Mucosa of descending colon (tissue), 3 donors: ENCODE results near the gene ARHGAP42. TPM values are rescaled to one million over a fixed set of nuclear protein-coding genes. Genes with fewer than 3 reads are reported as not detected.

Experiments used
- ATAC-seq: fragments of 200-7000 bp; cut with Tn5 transposase; one replicate; pipeline ENCODE4 v1.9.1; 2020; ENCODE audit warnings: mild to moderate bottlenecking, moderate library complexity
- DNase-seq, 3 donors: peaks; one replicate each; pipeline ENCODE4 v3.0.0-alpha.2; 2020
- H3K36me3 ChIP-seq: fragments of 200-600 bp; one replicate; pipeline ENCODE4 v1.8.0; 2021; ENCODE audit warnings: low read depth, mild to moderate bottlenecking
- H3K4me1 ChIP-seq: fragments of 200-600 bp; one replicate; pipeline ENCODE4 v1.8.0; 2021; ENCODE audit warnings: low read depth, mild to moderate bottlenecking
- H3K4me3 ChIP-seq: fragments of 200-600 bp; one replicate; pipeline ENCODE4 v1.8.0; 2021; ENCODE audit warnings: mild to moderate bottlenecking
- H3K9me3 ChIP-seq: fragments of 200-600 bp; one replicate; pipeline ENCODE4 v1.8.0; 2021; ENCODE audit warnings: mild to moderate bottlenecking
- intact Hi-C, 2 donors: fragments of 100-400 bp; cut with DNase I in 1 of 2; cut with micrococcal nuclease in 1 of 2; formaldehyde crosslinking; loops; one replicate each; pipeline versions ENCODE4 v1.11.0 to v1.11.1; 2022; cut with DNase I, micrococcal nuclease
- total RNA-seq, 3 donors: library from RNA; stranded (reverse); fragmentation: NEBNext Ultra II Directional in 2 of 3; extraction: Animal tissue kit (Norgen Biotek cat#: 25700) in 2 of 3; gene quantifications; one replicate each; pipeline versions ENCODE4 v1.2.1 to v1.2.4, GENCODE V29; 2021 to 2023
- TF ChIP-seq, protein P1 (sequence below): fragments of 200-600 bp; IDR thresholded peaks from one replicate; pipeline ENCODE4 v1.8.0; 2022; ENCODE audit warnings: antibody characterized with exemption, mild to moderate bottlenecking
- donor health status: DM: no; HTN: no; CAD: no; lungs with moderate emphysema.
- donor health status: DM: no; HTN: no; CAD: no.
- donor health status: DM: no; HTN: yes; CAD: no.

The ARHGAP42 gene
- total RNA-seq, 3 donors from 2014 or later = 17.6 to 38.9 (median 18.8) TPM

DNA sequence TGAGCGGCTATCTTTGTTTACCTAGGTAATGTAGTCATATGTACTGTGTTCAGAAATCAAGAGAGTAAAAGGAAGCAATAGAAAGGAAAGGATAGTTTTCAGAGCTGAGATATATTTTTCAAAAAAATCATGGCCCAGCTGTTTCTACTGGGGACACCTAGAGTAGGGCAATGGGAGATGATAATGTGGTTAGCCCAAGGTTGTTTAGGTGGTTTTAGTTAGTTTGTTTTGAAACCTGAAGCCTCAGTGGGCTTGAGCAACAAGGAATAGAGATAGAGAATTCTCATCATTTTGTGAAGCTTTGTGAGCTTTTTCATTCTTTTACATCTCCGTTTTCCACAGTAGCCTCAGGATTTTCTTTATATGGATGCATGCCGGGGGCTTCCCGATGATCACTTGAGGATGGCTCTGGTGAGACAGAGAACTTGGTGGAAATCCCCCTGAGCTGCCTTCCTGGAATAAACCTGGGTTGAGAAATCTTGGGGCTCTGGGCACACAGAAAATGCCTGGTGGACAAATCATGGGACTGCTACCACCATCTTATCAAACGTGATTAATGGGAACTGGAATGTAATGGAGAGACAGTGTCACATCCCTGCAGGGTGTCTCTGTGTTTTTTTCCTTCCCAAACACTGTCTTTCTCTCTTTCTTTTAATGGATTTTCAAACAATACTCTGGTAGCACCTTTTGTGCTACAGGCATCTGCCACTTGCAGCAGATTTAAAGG lies 49.0 kb downstream of the ARHGAP42 start:
- intact Hi-C loops = no loop called here
- H3K36me3 ChIP-seq = no peaks in the 10 kb centered on the region
- DNase-seq (no peak), ATAC-seq (peak; percentile 30)
- TF ChIP-seq, protein P1, sequence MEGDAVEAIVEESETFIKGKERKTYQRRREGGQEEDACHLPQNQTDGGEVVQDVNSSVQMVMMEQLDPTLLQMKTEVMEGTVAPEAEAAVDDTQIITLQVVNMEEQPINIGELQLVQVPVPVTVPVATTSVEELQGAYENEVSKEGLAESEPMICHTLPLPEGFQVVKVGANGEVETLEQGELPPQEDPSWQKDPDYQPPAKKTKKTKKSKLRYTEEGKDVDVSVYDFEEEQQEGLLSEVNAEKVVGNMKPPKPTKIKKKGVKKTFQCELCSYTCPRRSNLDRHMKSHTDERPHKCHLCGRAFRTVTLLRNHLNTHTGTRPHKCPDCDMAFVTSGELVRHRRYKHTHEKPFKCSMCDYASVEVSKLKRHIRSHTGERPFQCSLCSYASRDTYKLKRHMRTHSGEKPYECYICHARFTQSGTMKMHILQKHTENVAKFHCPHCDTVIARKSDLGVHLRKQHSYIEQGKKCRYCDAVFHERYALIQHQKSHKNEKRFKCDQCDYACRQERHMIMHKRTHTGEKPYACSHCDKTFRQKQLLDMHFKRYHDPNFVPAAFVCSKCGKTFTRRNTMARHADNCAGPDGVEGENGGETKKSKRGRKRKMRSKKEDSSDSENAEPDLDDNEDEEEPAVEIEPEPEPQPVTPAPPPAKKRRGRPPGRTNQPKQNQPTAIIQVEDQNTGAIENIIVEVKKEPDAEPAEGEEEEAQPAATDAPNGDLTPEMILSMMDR = no peak
- no peak overlapping the region for H3K4me3 ChIP-seq
- peaks cover 5% of the 10 kb centered on the region for H3K4me1 ChIP-seq
- no peaks in the 10 kb centered on the region for H3K9me3 ChIP-seq

DNA sequence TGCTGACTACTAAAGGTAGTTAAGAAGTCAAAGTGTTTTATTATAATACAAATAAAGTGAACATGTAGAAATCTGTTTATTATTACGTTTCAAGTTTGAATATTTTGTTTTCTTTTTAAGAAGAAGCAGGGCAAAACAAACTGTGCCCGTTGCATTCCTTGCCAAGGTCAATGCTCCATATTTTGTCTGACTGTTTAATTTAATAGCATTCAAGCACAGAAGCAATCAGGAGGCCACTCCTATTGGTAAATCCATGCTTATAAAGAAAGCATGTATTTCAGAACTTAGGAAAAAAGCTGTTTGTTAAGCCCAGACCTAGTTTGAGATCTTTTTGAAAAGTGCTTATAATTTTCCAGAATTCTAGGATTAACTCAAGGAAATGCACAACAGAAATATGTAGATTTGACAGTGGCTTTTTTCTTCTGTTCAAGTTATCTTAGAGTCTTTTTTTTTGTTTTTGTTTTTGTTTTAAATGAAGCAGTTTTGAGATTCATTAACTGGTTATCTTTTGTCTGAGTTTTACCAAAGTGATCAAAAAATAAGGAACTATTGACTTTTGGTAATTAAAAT lies 51.7 kb downstream of the ARHGAP42 start:
- no peak for ATAC-seq
- no peak overlapping the region for H3K4me3 ChIP-seq
- no peaks in the 10 kb centered on the region for H3K36me3 ChIP-seq
- H3K9me3 ChIP-seq = no peaks in the 10 kb centered on the region
- DNase-seq = no peak
- TF ChIP-seq, protein P1 = no peak
- peaks cover 5% of the 10 kb centered on the region for H3K4me1 ChIP-seq
- intact Hi-C loops = no loop called here

DNA sequence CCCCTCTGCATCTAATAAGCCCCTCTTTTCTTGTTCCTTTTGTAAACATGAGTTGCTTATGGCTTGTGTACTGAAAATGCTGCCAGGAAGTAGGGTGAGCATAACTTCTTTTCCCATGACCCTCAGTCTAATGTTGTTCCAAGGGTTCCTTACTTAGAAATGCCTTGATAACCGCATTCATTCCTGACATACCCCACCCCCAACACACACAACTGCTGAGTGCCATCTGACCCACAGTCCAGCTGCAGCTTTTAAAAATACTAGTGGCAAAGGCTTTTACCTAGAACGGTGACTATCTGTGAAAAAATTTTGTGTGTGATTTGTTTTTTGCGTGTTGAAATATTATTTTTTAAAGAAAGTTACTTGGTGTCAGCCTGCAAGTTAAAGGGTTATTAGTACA lies 52.6 kb downstream of the ARHGAP42 start:
- intact Hi-C loops = no loop called here
- DNase-seq (no peak), ATAC-seq (no peak)
- Histone ChIP-seq H3K4me3 (no peak overlapping the region), H3K36me3 (no peaks in the 10 kb centered on the region), H3K4me1 (peaks cover 5% of the 10 kb centered on the region), H3K9me3 (no peaks in the 10 kb centered on the region)
- TF ChIP-seq, protein P1 = no peak

DNA sequence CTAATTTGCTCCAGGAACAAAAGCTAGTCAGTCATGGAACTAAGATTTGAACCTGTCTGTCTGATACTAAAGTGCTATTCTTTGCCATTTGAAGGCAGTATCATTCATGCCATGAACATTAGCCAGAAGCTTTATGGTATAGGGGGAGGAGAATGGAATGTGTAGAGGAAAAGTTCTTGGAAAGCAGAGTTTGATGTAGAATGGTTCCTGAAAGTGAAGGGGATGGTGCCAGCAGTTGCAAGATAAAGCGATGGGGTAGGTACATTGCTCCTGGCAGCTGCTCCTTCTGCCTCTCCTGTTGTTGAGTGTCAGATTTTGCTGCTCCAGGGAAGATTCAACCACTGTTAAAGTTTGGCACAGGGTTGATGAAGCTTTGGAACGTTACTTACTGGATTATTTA lies 53.4 kb downstream of the ARHGAP42 start:
- H3K36me3 ChIP-seq = no peaks in the 10 kb centered on the region
- H3K4me1 ChIP-seq = peaks cover 5% of the 10 kb centered on the region
- TF ChIP-seq, protein P1 = no peak
- ATAC-seq = no peak
- intact Hi-C loops = no loop called here
- H3K4me3 ChIP-seq = no peak overlapping the region
- no peak for DNase-seq
- H3K9me3 ChIP-seq = no peaks in the 10 kb centered on the region

DNA sequence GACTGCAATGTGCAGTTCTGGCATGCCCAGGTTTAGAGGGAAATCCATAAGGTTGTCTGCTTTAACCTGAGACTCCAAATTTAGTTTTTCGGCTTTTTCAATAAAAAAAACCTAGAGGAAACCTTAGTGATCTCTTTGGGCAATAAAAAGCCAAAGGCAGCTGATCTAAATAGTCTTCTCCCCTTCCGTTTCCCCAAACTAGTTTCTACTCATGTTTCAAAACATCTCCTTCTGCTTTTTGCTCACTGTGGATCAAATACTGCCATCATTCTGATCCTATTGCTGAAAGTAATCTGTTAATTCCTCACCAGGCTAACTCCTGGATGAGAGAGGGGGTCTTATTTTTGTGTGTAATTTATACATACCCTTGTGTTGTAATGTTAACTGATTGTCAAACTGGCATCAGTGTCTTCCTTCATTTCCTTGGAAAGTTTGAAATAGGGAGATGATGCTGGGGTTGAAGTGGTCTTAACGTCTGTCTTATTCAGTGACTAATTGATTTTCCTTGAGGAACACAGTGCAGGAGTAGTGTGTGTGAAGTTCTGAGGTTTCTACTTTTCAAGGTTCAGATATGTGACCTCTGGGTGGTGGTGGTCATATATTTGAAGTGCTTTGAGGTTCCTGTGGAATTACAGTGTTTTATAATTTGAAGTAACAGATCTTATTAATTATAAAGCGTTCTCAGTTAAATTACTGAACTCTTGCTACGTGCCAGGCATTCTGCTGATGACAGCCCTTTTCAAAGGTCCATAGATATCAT lies 55.0 kb downstream of the ARHGAP42 start:
- no peaks in the 10 kb centered on the region for H3K36me3 ChIP-seq
- DNase-seq (no peak), ATAC-seq (no peak)
- H3K4me3 ChIP-seq = no peak overlapping the region
- H3K4me1 ChIP-seq = peaks cover 5% of the 10 kb centered on the region
- H3K9me3 ChIP-seq = no peaks in the 10 kb centered on the region
- TF ChIP-seq, protein P1 = no peak
- intact Hi-C loops = no loop called here
